ENCODE measurements around the gene USP19.
A peak's percentile ranks its signal among the peaks of the same experiment; 100 is the strongest.

The USP19 gene

DNA sequence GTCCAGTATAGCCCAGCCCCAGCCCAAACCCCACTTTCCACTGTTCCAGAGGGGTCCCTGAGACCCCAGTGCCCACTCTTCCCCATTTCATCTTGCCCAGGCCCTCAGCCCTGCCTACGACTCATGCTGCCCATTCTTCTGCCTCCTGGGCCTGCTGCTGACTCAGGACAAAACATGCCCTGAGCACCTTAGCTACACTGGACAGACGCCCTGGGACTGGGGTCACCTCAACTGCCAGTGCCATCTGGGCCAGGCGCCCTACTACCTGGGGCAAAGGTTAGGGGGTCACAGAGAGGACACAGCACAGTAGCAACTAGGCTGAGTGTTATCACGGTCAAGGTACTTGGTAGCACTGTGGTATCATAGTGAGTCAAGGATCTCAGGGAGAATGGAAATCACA is 14.9 kb upstream of the USP19 start (continued):
- no peak for TF ChIP-seq TCF4 (CRISPR knock-in tag; IDR thresholded peaks at IDR 0.05; ENCODE audit: borderline replicate concordance)
- no peak for TF ChIP-seq PPARA (CRISPR knock-in tag; IDR thresholded peaks at IDR 0.05; ENCODE audit: borderline replicate concordance)
- TF ChIP-seq ZFP3 (CRISPR knock-in tag; IDR thresholded peaks at IDR 0.05): no peak
- TF ChIP-seq BACH2 (CRISPR knock-in tag; IDR thresholded peaks at IDR 0.05; ENCODE audit: borderline replicate concordance): no peak
- no peak for TF ChIP-seq ZFP30 (CRISPR knock-in tag; IDR thresholded peaks at IDR 0.05)
- TF ChIP-seq ARNTL (CRISPR knock-in tag; IDR thresholded peaks at IDR 0.05; ENCODE audit: borderline replicate concordance, low read depth): no peak
- TF ChIP-seq, protein P1, sequence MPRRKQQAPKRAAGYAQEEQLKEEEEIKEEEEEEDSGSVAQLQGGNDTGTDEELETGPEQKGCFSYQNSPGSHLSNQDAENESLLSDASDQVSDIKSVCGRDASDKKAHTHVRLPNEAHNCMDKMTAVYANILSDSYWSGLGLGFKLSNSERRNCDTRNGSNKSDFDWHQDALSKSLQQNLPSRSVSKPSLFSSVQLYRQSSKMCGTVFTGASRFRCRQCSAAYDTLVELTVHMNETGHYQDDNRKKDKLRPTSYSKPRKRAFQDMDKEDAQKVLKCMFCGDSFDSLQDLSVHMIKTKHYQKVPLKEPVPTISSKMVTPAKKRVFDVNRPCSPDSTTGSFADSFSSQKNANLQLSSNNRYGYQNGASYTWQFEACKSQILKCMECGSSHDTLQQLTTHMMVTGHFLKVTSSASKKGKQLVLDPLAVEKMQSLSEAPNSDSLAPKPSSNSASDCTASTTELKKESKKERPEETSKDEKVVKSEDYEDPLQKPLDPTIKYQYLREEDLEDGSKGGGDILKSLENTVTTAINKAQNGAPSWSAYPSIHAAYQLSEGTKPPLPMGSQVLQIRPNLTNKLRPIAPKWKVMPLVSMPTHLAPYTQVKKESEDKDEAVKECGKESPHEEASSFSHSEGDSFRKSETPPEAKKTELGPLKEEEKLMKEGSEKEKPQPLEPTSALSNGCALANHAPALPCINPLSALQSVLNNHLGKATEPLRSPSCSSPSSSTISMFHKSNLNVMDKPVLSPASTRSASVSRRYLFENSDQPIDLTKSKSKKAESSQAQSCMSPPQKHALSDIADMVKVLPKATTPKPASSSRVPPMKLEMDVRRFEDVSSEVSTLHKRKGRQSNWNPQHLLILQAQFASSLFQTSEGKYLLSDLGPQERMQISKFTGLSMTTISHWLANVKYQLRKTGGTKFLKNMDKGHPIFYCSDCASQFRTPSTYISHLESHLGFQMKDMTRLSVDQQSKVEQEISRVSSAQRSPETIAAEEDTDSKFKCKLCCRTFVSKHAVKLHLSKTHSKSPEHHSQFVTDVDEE (CRISPR knock-in tag; IDR thresholded peaks at IDR 0.05): no peak

DNA sequence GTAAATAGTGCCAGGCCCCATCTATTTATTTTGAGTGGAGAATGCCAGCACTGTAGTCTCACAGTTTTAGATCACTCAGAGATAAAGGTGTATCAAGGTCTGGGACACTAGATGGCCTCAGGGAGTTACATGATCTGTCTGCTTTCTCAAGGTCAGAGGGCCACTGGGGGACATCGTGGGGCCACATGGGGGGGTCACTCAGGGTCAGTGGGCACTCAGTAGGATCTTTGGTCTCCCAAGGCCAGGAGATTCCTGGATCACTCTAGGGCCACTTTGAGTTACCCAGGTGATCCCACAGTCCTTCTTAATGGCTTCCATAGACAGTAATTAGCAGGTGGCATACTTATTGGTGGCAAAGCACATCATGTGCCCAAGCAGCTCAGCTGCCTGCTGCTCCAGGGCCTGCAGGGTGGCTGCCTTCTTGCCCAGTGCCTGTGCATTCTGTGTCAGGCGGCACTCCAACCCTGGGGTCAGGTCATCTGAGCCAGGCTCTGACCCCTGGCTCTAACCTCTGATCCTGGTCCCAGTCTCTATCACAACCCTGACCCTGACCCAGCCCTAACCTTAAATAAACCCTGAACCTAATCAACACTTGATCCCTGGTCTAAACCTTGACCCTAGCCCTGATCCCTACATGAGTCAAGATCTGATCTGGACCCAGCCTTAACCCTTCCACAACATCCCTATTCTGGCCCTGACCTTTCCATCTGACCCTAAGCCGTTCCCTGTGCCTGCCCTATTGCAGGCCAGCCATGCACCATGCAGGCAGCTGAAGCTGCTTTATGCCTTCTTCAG is 14.0 kb upstream of the USP19 start:
- TF ChIP-seq, protein P2, sequence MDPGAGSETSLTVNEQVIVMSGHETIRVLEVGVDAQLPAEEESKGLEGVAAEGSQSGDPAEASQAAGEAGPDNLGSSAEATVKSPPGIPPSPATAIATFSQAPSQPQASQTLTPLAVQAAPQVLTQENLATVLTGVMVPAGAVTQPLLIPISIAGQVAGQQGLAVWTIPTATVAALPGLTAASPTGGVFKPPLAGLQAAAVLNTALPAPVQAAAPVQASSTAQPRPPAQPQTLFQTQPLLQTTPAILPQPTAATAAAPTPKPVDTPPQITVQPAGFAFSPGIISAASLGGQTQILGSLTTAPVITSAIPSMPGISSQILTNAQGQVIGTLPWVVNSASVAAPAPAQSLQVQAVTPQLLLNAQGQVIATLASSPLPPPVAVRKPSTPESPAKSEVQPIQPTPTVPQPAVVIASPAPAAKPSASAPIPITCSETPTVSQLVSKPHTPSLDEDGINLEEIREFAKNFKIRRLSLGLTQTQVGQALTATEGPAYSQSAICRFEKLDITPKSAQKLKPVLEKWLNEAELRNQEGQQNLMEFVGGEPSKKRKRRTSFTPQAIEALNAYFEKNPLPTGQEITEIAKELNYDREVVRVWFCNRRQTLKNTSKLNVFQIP (CRISPR knock-in tag; IDR thresholded peaks at IDR 0.05; ENCODE audit: borderline replicate concordance, low read depth): no peak
- no peak for TF ChIP-seq TCF4 (CRISPR knock-in tag; IDR thresholded peaks at IDR 0.05; ENCODE audit: borderline replicate concordance)
- no peak for TF ChIP-seq CREB5 (CRISPR knock-in tag; IDR thresholded peaks at IDR 0.05; ENCODE audit: low read depth)
- TF ChIP-seq GLIS3 (CRISPR knock-in tag; IDR thresholded peaks at IDR 0.05): no peak
- no peak for TF ChIP-seq CSDC2 (CRISPR knock-in tag; IDR thresholded peaks at IDR 0.05)
- no peak for TF ChIP-seq PPARA (CRISPR knock-in tag; IDR thresholded peaks at IDR 0.05; ENCODE audit: borderline replicate concordance)
- TF ChIP-seq TOX (CRISPR knock-in tag; IDR thresholded peaks at IDR 0.05; ENCODE audit: borderline replicate concordance): no peak
- no peak for TF ChIP-seq ZNF565 (CRISPR knock-in tag; conservative IDR thresholded peaks at IDR 0.05; ENCODE audit: low read depth)
- TF ChIP-seq ARNTL (CRISPR knock-in tag; IDR thresholded peaks at IDR 0.05; ENCODE audit: borderline replicate concordance, low read depth): no peak
- TF ChIP-seq, protein P3, sequence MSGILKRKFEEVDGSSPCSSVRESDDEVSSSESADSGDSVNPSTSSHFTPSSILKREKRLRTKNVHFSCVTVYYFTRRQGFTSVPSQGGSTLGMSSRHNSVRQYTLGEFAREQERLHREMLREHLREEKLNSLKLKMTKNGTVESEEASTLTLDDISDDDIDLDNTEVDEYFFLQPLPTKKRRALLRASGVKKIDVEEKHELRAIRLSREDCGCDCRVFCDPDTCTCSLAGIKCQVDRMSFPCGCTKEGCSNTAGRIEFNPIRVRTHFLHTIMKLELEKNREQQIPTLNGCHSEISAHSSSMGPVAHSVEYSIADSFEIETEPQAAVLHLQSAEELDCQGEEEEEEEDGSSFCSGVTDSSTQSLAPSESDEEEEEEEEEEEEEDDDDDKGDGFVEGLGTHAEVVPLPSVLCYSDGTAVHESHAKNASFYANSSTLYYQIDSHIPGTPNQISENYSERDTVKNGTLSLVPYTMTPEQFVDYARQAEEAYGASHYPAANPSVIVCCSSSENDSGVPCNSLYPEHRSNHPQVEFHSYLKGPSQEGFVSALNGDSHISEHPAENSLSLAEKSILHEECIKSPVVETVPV (CRISPR knock-in tag; IDR thresholded peaks at IDR 0.05): no peak
- TF ChIP-seq ZNF8 (CRISPR knock-in tag; IDR thresholded peaks at IDR 0.05): no peak
- TF ChIP-seq ZFP3 (CRISPR knock-in tag; IDR thresholded peaks at IDR 0.05): no peak
- no peak for TF ChIP-seq ESRRG (CRISPR knock-in tag; IDR thresholded peaks at IDR 0.05)

GRCh38 chr3:49133226-49133951 is 12.8 kb upstream of the USP19 start:
- ATAC-seq: peak; percentile 90
- TF ChIP-seq SNAI2 (CRISPR knock-in tag; IDR thresholded peaks at IDR 0.05): no peak
- TF ChIP-seq, protein P4, sequence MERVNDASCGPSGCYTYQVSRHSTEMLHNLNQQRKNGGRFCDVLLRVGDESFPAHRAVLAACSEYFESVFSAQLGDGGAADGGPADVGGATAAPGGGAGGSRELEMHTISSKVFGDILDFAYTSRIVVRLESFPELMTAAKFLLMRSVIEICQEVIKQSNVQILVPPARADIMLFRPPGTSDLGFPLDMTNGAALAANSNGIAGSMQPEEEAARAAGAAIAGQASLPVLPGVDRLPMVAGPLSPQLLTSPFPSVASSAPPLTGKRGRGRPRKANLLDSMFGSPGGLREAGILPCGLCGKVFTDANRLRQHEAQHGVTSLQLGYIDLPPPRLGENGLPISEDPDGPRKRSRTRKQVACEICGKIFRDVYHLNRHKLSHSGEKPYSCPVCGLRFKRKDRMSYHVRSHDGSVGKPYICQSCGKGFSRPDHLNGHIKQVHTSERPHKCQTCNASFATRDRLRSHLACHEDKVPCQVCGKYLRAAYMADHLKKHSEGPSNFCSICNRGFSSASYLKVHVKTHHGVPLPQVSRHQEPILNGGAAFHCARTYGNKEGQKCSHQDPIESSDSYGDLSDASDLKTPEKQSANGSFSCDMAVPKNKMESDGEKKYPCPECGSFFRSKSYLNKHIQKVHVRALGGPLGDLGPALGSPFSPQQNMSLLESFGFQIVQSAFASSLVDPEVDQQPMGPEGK (CRISPR knock-in tag; IDR thresholded peaks at IDR 0.05; ENCODE audit: borderline replicate concordance): peak; percentile 42; the same call in 1 of the 2 replicates

More for the DNA sequence above, 14.0 kb upstream of the USP19 start:
- ATAC-seq: no peak

Data from SK-N-SH treated with all-trans-retinoic acid at 6 μM for 48 hours (cell line).